Measurements from ENCODE around the gene CTXN1.

- TF ChIP-seq POLR2AphosphoS5 (IDR thresholded peaks at IDR 0.05; ENCODE audit: borderline replicate concordance, low read depth, low read length) (no peak), EZH2 (IDR thresholded peaks at IDR 0.05) (no peak), FOXP2 (optimal IDR thresholded peaks at IDR 0.05; ENCODE audit: control extremely low read depth, extremely low read length, insufficient read depth) (no peak)
Observed at GRCh38 chr19:7932276-7932929, 6.5 kb upstream of the CTXN1 start.

Measured in SK-N-MC (cell line).